ENCODE measurements around the gene PTPN20.
A peak's percentile ranks its signal among the peaks of the same experiment; 100 is the strongest.
"Not testable (repeated sequence)": the region's sequence is repeated elsewhere in the genome, so short reads cannot be mapped to it uniquely, and the experiment has no call there.

The PTPN20 gene, protein sequence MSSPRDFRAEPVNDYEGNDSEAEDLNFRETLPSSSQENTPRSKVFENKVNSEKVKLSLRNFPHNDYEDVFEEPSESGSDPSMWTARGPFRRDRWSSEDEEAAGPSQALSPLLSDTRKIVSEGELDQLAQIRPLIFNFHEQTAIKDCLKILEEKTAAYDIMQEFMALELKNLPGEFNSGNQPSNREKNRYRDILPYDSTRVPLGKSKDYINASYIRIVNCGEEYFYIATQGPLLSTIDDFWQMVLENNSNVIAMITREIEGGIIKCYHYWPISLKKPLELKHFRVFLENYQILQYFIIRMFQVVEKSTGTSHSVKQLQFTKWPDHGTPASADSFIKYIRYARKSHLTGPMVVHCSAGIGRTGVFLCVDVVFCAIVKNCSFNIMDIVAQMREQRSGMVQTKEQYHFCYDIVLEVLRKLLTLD

GRCh38 chr10:46911144-46911876, at the start of gene PTPN20:
PTPN20 (plus strand) TSS chr10:46911428; CDS start chr10:46932500, 21,072 bp downstream.
- not testable (repeated sequence) for H3K4me3 ChIP-seq (ENCODE audit: control insufficient read depth, low read depth, low read length)
- DNase-seq (ENCODE audit: low read depth) = peak; percentile 4

GRCh38 chr10:46869716-46870115, 41.5 kb upstream of the PTPN20 start:
- DNase-seq (ENCODE audit: low read depth); H3K4me3 ChIP-seq (ENCODE audit: control insufficient read depth, low read depth, low read length): not testable (repeated sequence)

- not testable (repeated sequence) for DNase-seq (ENCODE audit: low read depth); H3K4me3 ChIP-seq (ENCODE audit: control insufficient read depth, low read depth, low read length)
Observed at GRCh38 chr10:46871583-46871982, 39.6 kb upstream of the PTPN20 start.

- DNase-seq (ENCODE audit: low read depth); H3K4me3 ChIP-seq (ENCODE audit: control insufficient read depth, low read depth, low read length): not testable (repeated sequence)
Observed at GRCh38 chr10:46875304-46875703, 35.9 kb upstream of the PTPN20 start.

GRCh38 chr10:46876773-46877172, 34.5 kb upstream of the PTPN20 start:
- DNase-seq (ENCODE audit: low read depth); H3K4me3 ChIP-seq (ENCODE audit: control insufficient read depth, low read depth, low read length): not testable (repeated sequence)

GRCh38 chr10:46878761-46879160, 32.5 kb upstream of the PTPN20 start:
- not testable (repeated sequence) for DNase-seq (ENCODE audit: low read depth); H3K4me3 ChIP-seq (ENCODE audit: control insufficient read depth, low read depth, low read length)

DNA sequence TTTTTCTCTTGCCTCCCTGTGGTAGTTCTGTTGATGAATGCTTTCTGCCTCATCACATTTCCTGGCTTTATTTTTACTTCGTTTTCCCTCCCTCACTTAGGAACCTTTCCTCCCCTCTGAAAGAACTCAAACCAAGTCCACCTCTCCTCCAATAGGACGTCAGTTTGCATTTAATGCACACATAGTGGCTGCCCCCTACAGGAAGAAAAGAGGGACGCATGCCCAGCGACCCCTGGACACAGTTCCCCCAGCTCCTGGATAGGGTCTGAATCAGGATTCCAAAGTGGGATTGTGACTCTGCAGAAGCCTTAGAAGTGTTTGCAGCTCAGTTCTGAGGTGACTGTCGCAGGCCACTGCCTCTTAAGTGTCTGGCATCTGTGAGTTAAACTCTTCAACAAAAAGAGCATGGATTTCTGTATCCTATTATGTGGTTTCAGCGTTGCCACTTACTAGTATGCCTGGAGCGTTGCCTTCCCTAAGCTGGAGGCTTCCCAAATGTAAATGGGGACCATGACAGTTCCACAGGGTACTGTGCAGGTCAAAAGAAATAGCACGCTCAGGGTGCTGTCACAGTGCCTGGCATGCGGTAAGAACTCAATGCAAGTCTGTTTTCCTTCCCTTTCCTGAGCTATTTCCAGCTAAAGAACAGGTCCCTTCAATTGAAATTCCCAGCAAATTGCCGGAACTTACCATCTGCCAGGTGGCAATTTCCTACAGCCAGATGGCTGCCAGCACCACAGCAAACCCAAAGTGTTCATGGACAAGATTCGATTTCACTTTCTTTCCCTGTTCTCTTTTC, 20.2 kb upstream of the PTPN20 start:
- DNase-seq (ENCODE audit: low read depth); H3K4me3 ChIP-seq (ENCODE audit: control insufficient read depth, low read depth, low read length): not testable (repeated sequence)

DNA sequence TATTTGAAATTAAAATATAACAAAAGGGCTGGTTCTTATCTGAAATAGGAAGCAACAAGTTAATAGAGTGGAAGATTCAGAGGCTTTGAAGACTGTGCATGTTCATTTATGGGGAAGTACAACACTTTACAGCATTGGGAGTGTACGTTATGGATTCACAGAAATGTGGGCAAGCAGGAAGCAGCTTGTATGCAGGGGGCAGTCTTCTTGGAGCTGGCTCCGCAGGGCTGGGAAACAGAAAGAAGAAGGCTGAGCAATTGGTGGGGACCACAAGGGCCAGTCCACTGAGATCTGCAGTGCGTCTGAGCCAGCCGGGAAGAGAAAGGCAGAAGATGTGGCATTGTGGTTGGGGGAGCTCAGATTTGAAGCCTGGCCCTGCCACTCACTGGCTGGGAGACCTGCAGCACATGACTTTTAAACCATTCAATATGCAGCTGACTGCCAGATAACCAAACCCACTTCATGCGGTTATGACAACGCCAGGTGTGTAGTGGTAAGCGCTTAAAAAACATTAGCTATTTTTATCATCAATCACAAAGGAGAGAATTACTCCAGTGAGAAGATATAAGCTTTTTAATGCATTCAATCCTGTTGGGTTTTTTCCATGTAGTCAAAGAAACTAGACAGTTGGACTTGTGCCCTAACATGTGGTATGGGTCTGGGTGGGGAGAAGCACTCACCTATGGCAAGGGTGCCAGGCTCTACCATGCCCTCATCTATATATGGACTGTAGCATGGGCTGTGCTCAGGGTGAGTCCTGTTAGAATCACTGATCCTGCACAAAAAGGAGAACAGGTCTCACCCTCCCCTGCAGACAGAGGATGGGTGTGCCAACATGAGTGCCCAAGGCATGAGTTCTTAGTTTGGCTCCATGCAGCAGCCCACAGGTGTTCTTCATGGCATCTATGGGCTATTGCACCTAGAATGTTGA, 14.2 kb upstream of the PTPN20 start:
- H3K4me3 ChIP-seq (ENCODE audit: control insufficient read depth, low read depth, low read length); DNase-seq (ENCODE audit: low read depth): not testable (repeated sequence)

- not testable (repeated sequence) for H3K4me3 ChIP-seq (ENCODE audit: control insufficient read depth, low read depth, low read length); DNase-seq (ENCODE audit: low read depth)
Observed at GRCh38 chr10:46901247-46901646, 10.0 kb upstream of the PTPN20 start.

DNA sequence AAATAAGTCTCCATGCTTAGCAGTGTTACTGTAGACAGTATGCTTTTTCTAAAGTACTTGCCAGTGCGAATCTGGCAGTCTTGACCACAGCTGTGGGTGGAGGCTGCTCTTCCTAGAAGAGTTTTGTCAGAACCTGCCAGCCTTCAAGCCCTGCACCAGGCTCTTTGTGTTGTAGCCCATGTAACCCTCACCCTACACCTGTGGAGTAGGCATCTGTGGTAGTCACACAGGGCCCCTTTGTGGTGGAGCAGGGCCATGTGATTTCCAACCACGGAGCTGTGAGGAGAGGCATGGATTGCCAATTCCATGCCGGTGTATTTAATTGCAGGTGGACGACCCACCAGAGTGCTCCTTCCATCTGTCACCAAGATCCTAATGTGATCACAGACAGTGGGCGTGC, 7.4 kb upstream of the PTPN20 start:
- not testable (repeated sequence) for H3K4me3 ChIP-seq (ENCODE audit: control insufficient read depth, low read depth, low read length); DNase-seq (ENCODE audit: low read depth)

GRCh38 chr10:46906359-46906758, 4.9 kb upstream of the PTPN20 start:
- not testable (repeated sequence) for DNase-seq (ENCODE audit: low read depth); H3K4me3 ChIP-seq (ENCODE audit: control insufficient read depth, low read depth, low read length)

- not testable (repeated sequence) for DNase-seq (ENCODE audit: low read depth); H3K4me3 ChIP-seq (ENCODE audit: control insufficient read depth, low read depth, low read length)
Observed at GRCh38 chr10:46907185-46908117, 3.8 kb upstream of the PTPN20 start.

GRCh38 chr10:46922498-46922897, 11.3 kb downstream of the PTPN20 start:
- DNase-seq (ENCODE audit: low read depth); H3K4me3 ChIP-seq (ENCODE audit: control insufficient read depth, low read depth, low read length): not testable (repeated sequence)

DNA sequence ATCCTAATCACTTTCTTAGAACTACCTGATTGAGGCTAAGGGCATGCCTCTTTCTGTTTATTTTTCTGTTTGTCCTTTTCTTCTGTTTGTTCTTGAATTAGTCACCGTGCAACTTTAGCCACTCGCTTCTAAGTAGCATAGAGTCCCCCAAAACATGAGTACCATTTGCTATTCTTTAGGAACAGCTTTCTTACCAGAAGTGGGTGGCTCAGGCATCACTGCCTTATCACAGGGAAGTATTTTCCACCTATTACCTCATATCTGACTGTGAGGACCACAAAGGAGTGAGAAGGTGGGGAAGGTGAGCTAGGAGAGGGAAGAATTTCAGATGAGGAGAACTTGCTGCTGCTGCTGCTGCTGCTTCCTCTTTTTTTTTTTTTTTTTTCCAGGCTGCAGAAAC, 13.9 kb downstream of the PTPN20 start:
- DNase-seq (ENCODE audit: low read depth); H3K4me3 ChIP-seq (ENCODE audit: control insufficient read depth, low read depth, low read length): not testable (repeated sequence)

Data from fibroblast of mammary gland (primary cell).